Endothelial cell of umbilical vein (primary cell): ENCODE measurements around the gene OR5AL1. TPM values are rescaled to one million over a fixed set of nuclear protein-coding genes. Genes with fewer than 3 reads are reported as not detected.
"Not testable (repeated sequence)": the region's sequence is repeated elsewhere in the genome, so short reads cannot be mapped to it uniquely, and the experiment has no call there.

Experiments used
- BruUV-seq: library from RNA; stranded (reverse); fragments of 400-500 nt; replicated peaks from 2 replicates; lab custom pipeline; 2021; lab: Mats Ljungman, UMichigan
- CTCF ChIA-PET: fragments of 300-600, 350-600 bp; sonication (Branson Sonifier 250); formaldehyde crosslinking; loops from one replicate; lab custom pipeline; 2021; ENCODE audit warnings: antibody characterized with exemption, inconsistent platforms; lab: Charles Lee
- POLR2A ChIA-PET: fragments of 300-600, 350-600 bp; sonication (Branson Sonifier 250); formaldehyde crosslinking; loops from one replicate; lab custom pipeline; 2021; ENCODE audit warnings: antibody characterized with exemption, inconsistent platforms; lab: Charles Lee
- DNase-seq: peaks from one replicate; pipeline ENCODE4 v3.0.0-alpha.2; 2011; ENCODE audit warnings: low read depth, low spot score
- FAIRE-seq: peaks from 2 replicates; lab custom pipeline; 2011; peaks lifted over from hg19 to GRCh38; lab: Jason Lieb, UNC
- H2AFZ ChIP-seq: 2 replicates; pipeline ENCODE4 v1.6.0; 2012; ENCODE audit warnings: low read depth, low read length, control low read depth, inconsistent platforms
- H3K27ac ChIP-seq: 2 replicates; pipeline ENCODE4 v1.5.1; 2011; ENCODE audit warnings: low read depth, mild to moderate bottlenecking, control low read depth, low read length, moderate library complexity; ENCODE audit not compliant: insufficient read depth
- H3K27me3 ChIP-seq, 2 experiments: 2 replicates each; pipeline versions ENCODE4 v1.6.0 to v1.6.1; 2011; ENCODE audit warnings: low read length in 2 of 2, mixed read lengths in 1 of 2; ENCODE audit not compliant: control insufficient read depth in 2 of 2, insufficient read depth in 2 of 2
- H3K36me3 ChIP-seq, 2 experiments: 2 replicates in 1 of 2; 3 replicates in 1 of 2; pipeline ENCODE4 v1.5.1; 2011; ENCODE audit warnings: low read length in 2 of 2, mild to moderate bottlenecking in 1 of 2, moderate library complexity in 1 of 2; ENCODE audit not compliant: control insufficient read depth in 2 of 2, insufficient read depth in 2 of 2; ENCODE audit errors: extremely low read depth in 1 of 2
- H3K4me1 ChIP-seq: 3 replicates; pipeline ENCODE4 v1.5.1; 2011; ENCODE audit warnings: mild to moderate bottlenecking, low read length; ENCODE audit not compliant: control insufficient read depth, insufficient read depth; ENCODE audit errors: extremely low read depth
- H3K4me2 ChIP-seq: 2 replicates; pipeline ENCODE4 v1.6.1; 2011; ENCODE audit warnings: low read length, control low read depth, mixed read lengths; ENCODE audit not compliant: insufficient read depth
- H3K4me3 ChIP-seq, 3 experiments: fragments of 200-600 bp in 1 of 3; sonication (generic), shearing (Covaris generic) in 1 of 3; replicated peaks in 1 of 3; 2 replicates each; pipeline ENCODE4 v1.5.1; 2011 to 2016; ENCODE audit warnings: control low read depth in 3 of 3, low read length in 3 of 3, mild to moderate bottlenecking in 2 of 3, inconsistent platforms in 1 of 3, low read depth in 1 of 3, moderate library complexity in 1 of 3; ENCODE audit not compliant: insufficient read depth in 1 of 3
- H3K79me2 ChIP-seq: 2 replicates; pipeline ENCODE4 v1.6.0; 2012; ENCODE audit warnings: low read length, inconsistent platforms; ENCODE audit not compliant: control insufficient read depth, insufficient read depth
- H3K9ac ChIP-seq: replicated peaks from 2 replicates; pipeline ENCODE3; 2011; ENCODE audit warnings: low read length, control low read depth; ENCODE audit not compliant: insufficient read depth; ENCODE audit errors: extremely low read depth
- H3K9me1 ChIP-seq: replicated peaks from 3 replicates; pipeline ENCODE4 v1.6.0; 2011; ENCODE audit warnings: mild to moderate bottlenecking, low read length; ENCODE audit not compliant: control insufficient read depth, insufficient read depth; ENCODE audit errors: extremely low read depth
- H3K9me3 ChIP-seq: replicated peaks from 2 replicates; pipeline ENCODE4 v1.5.1; 2012; ENCODE audit warnings: low read length, inconsistent platforms; ENCODE audit not compliant: control insufficient read depth, insufficient read depth
- H4K20me1 ChIP-seq: replicated peaks from 2 replicates; pipeline ENCODE3; 2011; ENCODE audit warnings: mild to moderate bottlenecking, low read length; ENCODE audit not compliant: control insufficient read depth, insufficient read depth; ENCODE audit errors: extremely low read depth
- FOS ChIP-seq: IDR thresholded peaks from 2 replicates; pipeline ENCODE4 v1.6.1; 2011; ENCODE audit warnings: mild to moderate bottlenecking, low read length, moderate library complexity, borderline replicate concordance; ENCODE audit not compliant: insufficient read depth
- dilution Hi-C: fragments of 300-500 bp; cut with MboI; formaldehyde crosslinking; loops from one replicate; pipeline ENCODE4 v1.15.0; 2019; ENCODE audit warnings: low sequenced_read_pairs; ENCODE audit not compliant: extremely low pct_ligation_motif_present
- intact Hi-C: fragments of 100-400 bp; cut with micrococcal nuclease; formaldehyde crosslinking; loops from one replicate; pipeline ENCODE4 v1.10.0; 2022
- polyA plus RNA-seq, 4 experiments: library from polyadenylated mRNA; depleted of rRNA in 3 of 4; stranded (reverse) in 3 of 4; unstranded in 1 of 4; fragments of >200 nt; gene quantifications; 2 replicates each; pipeline versions ENCODE4 v1.2.1 to v1.2.3, GENCODE V29; 2011 to 2012; ENCODE audit warnings: missing spikeins in 1 of 4
- total RNA-seq: library from RNA; stranded (reverse); gene quantifications from 2 replicates; pipeline ENCODE4 v1.2.3, GENCODE V29; 2021

The OR5AL1 gene
- total and polyA plus RNA-seq, 2 donors (not counting 3 experiments of a cell fraction or from before 2014, with no cell fraction given): not detected

- no peaks in the 10 kb centered on the region for H4K20me1 ChIP-seq
- H3K9ac ChIP-seq: no peak overlapping the region
- H3K27me3 ChIP-seq: no peaks in the 10 kb centered on the region
- ChIA-PET POLR2A (no interaction called here), CTCF (no interaction called here)
- H2AFZ ChIP-seq: no peak overlapping the region
- no peaks in the 10 kb centered on the region for H3K9me1 ChIP-seq
- intact Hi-C loops: no loop called here
- no TSS peak for BruUV-seq
- dilution Hi-C loops: no loop called here
- no peaks in the 10 kb centered on the region for H3K9me3 ChIP-seq
- no peak for TF ChIP-seq FOS
- H3K79me2 ChIP-seq: no peaks in the 10 kb centered on the region
- no peak overlapping the region for H3K27ac ChIP-seq
- H3K4me3 ChIP-seq: no peak overlapping the region
- no peak for DNase-seq
- H3K4me2 ChIP-seq: no peak overlapping the region
- no peaks in the 10 kb centered on the region for H3K36me3 ChIP-seq
- H3K4me1 ChIP-seq: no peaks in the 10 kb centered on the region
- FAIRE-seq: no peak
These were observed 16.4 kb upstream of the OR5AL1 start for GRCh38 chr11:56396047-56396446.

DNA sequence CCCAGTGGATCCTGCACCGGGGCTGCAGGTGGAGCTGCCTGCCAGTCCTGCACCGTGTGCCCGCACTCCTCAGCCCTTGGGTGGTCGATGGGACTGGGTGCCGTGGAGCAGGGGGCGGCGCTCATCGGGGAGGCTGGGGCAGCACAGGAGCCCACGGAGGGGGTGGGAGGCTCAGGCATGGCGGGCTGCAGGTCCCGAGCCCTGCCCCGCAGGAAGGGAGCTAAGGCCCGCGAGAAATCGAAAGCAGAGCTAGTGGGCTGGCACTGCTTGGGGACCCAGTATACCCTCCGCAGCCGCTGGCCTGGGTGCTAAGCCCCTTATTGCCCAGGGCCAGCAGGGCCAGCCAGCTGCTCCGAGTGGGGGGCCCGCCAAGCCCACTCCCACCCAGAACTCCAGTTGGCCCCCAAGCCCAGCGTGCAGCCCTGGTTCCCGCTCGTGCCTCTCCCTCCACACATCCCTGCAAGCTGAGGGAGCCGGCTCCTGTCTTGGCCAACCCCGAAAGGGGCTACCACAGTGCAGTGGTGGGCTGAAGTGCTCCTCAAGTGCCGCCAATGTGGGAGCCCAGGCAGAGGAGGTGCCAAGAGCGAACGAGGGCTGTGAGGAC is 10.5 kb upstream of the OR5AL1 start:
- dilution Hi-C loops, H3K27me3 ChIP-seq, H3K4me3 ChIP-seq, CTCF ChIA-PET, intact Hi-C loops, H3K27ac ChIP-seq, FAIRE-seq, POLR2A ChIA-PET, DNase-seq, H3K4me1 ChIP-seq, H2AFZ ChIP-seq, H3K4me2 ChIP-seq, H3K79me2 ChIP-seq, H3K9me3 ChIP-seq, H3K9ac ChIP-seq, BruUV-seq, H3K36me3 ChIP-seq, H4K20me1 ChIP-seq, H3K9me1 ChIP-seq: not testable (repeated sequence)
